Measurements from ENCODE around the gene STXBP4.

STXBP4 gene

DNA sequence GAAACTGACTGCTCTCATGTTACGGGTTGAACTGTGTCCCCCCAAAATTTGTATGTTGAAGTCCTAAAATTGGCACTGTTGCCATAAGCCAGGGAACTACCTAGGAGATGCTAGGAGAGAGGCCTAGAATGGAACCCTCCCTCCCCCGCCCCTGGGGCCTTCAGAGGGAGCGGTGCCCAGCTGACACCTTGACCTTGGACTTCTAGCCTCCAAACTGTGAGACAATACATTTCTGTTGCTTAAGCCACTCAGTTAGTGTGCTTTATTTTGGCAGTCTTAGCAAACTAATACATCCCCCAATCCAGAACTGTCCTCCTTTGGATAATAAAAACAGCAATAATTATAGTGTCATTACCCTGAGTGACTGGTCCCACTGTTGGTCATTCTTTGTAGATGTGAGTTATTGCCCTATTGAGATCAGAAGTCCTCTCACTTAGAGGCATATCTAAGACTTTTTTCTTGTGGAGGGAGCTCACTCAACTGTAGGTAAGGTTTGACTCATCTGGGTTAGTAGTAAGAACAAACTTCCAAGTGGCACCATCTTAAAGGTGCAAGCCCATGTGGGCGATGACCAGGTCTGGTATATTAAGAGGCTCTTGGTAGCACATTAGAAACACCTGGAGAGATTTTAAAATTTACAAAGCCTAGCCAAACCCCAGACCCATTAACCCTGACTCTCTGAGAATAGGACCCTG, 203.2 kb downstream of the STXBP4 start:
- Mint-ChIP-seq H3K4me3 (no peak overlapping the region), H3K36me3 (ENCODE audit: low read depth) (no peaks in the 10 kb centered on the region), H3K27me3 (ENCODE audit: low read depth) (no peaks in the 10 kb centered on the region), H3K27ac (no peak overlapping the region), H3K9me3 (no peaks in the 10 kb centered on the region), H3K4me1 (ENCODE audit: low read depth) (no peaks in the 10 kb centered on the region)

DNA sequence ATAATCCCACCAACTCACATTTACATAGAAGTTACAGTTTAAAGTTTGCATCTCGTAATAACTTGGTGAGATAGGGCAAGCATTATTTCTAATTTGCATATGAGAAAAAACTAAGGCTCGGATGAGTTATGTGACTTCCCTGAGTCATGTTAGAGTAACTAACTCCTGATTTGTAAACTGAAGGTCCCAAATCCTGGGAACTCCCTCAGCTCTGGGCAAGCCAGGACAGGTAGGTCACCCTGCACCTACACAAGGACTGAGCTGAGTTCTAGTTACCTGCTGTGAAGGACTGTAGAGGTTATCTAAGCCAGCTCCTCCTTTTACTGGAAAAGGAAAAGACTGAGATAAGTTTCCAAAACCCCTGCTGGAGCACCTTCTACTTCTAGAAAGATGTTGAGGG, 204.0 kb downstream of the STXBP4 start:
- no peaks in the 10 kb centered on the region for H3K36me3 Mint-ChIP-seq (ENCODE audit: low read depth)

DNA sequence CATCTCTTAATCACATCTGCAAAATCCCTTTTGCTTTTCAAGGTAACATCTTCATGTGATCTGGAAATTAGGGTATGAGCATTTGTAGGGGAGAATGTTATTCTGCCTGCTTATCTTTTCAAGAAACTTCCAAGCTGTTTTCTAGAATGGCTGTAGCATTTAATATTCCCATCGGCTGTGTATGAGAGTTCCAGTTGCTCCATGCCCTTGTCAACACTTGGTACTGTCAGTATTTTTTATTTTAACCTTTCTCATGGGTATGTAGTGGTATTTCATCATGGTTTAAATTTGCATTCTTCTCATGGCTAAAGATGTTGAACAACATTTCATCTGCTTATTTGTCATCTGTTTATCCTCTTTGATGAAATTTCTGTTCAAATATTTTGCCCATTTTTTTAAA, 205.6 kb downstream of the STXBP4 start:
- no peak overlapping the region for H3K27ac Mint-ChIP-seq

More for the DNA sequence above, 204.0 kb downstream of the STXBP4 start:
- H3K27me3 Mint-ChIP-seq (ENCODE audit: low read depth), result no peaks in the 10 kb centered on the region
- H3K9me3 Mint-ChIP-seq, result no peaks in the 10 kb centered on the region
- no peaks in the 10 kb centered on the region for H3K4me1 Mint-ChIP-seq (ENCODE audit: low read depth)
- no peak overlapping the region for H3K4me3 Mint-ChIP-seq
- H3K27ac Mint-ChIP-seq, result no peak overlapping the region

DNA sequence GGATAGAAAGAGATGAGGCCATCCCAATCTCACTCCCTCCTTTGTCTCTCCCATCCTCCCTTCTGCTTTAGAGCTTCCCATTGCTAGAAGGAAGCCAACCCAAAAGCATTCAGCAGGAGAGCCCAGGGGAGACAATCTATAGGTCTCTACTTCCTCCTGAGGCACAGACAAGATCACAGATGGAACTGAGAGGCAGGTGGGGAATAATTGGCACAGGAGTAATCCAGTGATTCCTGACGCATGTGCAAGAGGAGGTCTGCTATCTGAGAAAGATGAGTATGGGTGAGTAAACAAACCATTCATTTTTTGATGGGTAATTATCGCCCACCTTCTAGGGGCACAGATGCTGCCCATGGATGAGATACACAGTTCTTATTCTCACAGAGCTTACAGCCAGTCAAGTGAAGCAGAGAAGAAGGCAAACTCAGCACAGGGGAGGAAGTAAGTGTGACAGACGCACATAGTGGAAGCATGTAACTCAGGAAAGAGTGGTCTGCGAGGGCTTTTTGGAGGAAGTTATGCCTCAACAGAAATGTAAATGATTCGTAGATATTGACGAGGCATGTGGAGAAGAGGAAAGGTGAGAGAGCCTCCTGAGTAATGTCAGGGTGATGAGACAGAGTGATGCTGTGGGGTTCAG, 207.3 kb downstream of the STXBP4 start:
- no peaks in the 10 kb centered on the region for H3K4me1 Mint-ChIP-seq (ENCODE audit: low read depth)
- no peaks in the 10 kb centered on the region for H3K27me3 Mint-ChIP-seq (ENCODE audit: low read depth)
- H3K9me3 Mint-ChIP-seq, result no peaks in the 10 kb centered on the region
- no peak overlapping the region for H3K4me3 Mint-ChIP-seq
- H3K36me3 Mint-ChIP-seq (ENCODE audit: low read depth), result no peaks in the 10 kb centered on the region
- no peak overlapping the region for H3K27ac Mint-ChIP-seq

More for the DNA sequence above, 205.6 kb downstream of the STXBP4 start:
- Mint-ChIP-seq H3K9me3 (no peaks in the 10 kb centered on the region), H3K4me3 (no peak overlapping the region), H3K4me1 (ENCODE audit: low read depth) (no peaks in the 10 kb centered on the region), H3K27me3 (ENCODE audit: low read depth) (no peaks in the 10 kb centered on the region), H3K36me3 (ENCODE audit: low read depth) (no peaks in the 10 kb centered on the region)

DNA sequence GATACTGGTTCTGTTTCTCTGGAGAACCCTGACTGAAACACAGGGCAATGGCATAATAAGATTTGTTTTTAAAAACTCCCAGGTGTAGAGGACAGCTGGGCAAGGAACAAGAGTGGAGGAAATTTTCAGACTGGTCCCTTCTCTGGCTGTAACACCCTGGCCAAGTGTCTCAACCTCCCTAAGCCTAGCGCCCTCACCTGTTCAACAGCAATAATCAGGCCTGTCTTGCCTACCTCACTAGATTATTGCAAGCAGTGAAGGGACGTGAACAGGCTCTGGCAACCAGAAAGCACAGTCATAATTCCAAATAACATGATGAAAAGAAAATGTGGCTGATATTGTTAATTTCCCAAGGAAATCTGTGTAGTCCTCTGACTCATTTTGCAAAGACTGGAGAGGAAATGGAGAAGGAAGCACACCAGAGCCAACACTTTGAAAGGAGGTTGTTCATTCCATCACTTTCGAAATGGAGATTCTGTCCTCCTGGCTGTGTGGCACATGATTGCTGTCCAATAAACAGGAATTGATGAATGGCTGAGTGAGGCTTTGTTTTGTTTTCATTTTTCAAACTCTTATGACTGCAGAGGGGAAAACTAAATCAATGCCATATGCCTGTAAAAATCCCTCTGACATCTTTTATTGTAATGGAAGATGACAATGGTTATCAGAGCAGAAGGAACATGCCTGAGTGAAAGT, 208.7 kb downstream of the STXBP4 start:
- H3K36me3 Mint-ChIP-seq (ENCODE audit: low read depth), result no peaks in the 10 kb centered on the region
- H3K4me3 Mint-ChIP-seq, result no peak overlapping the region
- no peak overlapping the region for H3K27ac Mint-ChIP-seq
- no peaks in the 10 kb centered on the region for H3K27me3 Mint-ChIP-seq (ENCODE audit: low read depth)
- no peaks in the 10 kb centered on the region for H3K4me1 Mint-ChIP-seq (ENCODE audit: low read depth)
- H3K9me3 Mint-ChIP-seq, result no peaks in the 10 kb centered on the region

DNA sequence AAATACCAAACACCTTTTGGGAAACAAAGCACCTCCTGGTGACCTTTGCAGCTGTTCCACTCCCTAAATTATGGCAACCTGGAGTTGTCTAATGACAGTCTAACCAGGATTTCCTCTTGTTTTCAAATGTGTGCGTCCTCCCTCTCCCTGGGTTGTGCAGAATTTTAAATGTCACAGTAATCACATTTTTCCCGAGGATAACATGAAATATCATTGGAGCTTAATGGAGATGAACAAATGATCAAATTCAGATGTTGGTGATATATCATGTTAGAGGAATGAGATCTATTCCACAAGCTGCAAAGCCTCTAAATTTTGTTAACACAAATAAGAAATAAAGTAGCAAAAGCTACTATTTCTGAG, 209.3 kb downstream of the STXBP4 start:
- Mint-ChIP-seq H3K4me1 (ENCODE audit: low read depth) (no peaks in the 10 kb centered on the region), H3K36me3 (ENCODE audit: low read depth) (no peaks in the 10 kb centered on the region), H3K27me3 (ENCODE audit: low read depth) (no peaks in the 10 kb centered on the region), H3K9me3 (no peaks in the 10 kb centered on the region), H3K27ac (no peak overlapping the region), H3K4me3 (no peak overlapping the region)

DNA sequence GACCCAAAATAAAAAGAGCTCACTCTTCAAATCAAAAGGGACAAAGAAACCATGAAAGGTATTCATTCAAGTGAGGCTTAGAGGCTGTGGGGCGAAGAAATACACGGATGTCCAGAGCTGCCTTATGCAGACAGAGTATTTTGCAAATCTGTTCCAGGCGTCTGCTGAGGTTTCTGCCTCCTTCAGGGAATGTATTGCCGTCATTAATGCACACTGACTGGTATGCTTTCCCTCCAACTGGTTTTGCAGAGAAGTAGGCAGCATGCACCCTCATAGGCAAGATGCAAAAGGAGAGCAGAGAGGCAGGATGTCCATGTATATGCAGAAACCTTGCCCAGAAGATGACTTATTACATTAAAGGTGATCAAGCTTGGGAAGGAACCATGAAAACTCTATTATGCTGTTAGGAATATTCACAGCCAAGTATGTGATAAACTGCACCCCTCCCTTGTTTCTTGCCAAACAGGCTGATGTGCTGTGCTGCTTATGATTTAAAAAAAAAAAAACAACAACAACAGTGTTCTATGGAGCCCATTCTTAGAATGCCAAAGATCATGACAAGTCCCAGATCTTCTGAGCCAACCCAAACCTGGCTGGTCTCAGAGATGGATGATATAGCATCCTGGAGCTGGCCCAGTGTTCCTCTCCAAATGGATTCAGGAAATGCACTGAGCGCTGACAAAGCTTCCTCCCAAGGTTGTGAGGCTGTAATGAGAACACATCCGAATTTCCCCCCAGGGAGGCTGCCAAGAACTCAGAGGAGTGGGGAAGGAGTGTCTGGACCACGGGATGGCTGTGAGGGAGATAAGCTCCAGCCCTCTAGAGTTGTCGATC, 218.6 kb downstream of the STXBP4 start:
- no peak overlapping the region for H3K27ac Mint-ChIP-seq
- no peaks in the 10 kb centered on the region for H3K36me3 Mint-ChIP-seq (ENCODE audit: low read depth)
- H3K27me3 Mint-ChIP-seq (ENCODE audit: low read depth), result no peaks in the 10 kb centered on the region
- H3K9me3 Mint-ChIP-seq, result no peaks in the 10 kb centered on the region
- H3K4me1 Mint-ChIP-seq (ENCODE audit: low read depth), result no peaks in the 10 kb centered on the region
- H3K4me3 Mint-ChIP-seq, result no peak overlapping the region

DNA sequence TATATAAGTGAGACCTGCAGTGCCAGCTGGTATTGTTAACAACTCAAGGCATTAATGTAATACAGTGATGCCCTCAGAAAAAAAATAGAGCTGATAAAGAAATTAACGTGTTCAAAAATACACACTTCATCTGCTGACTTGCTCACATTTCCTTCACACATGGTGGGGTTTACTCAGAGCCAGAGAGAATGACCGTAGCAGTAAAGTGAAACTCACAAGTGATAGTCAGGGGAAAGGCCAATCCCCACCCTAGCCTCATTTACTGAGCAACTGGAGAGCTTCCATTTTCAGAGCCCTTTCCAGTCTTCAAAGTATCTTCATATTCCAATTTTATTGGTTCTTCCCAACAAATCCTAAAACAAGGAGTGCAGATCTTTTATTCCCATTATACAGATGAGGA, 222.2 kb downstream of the STXBP4 start:
- no peaks in the 10 kb centered on the region for H3K9me3 Mint-ChIP-seq

DNA sequence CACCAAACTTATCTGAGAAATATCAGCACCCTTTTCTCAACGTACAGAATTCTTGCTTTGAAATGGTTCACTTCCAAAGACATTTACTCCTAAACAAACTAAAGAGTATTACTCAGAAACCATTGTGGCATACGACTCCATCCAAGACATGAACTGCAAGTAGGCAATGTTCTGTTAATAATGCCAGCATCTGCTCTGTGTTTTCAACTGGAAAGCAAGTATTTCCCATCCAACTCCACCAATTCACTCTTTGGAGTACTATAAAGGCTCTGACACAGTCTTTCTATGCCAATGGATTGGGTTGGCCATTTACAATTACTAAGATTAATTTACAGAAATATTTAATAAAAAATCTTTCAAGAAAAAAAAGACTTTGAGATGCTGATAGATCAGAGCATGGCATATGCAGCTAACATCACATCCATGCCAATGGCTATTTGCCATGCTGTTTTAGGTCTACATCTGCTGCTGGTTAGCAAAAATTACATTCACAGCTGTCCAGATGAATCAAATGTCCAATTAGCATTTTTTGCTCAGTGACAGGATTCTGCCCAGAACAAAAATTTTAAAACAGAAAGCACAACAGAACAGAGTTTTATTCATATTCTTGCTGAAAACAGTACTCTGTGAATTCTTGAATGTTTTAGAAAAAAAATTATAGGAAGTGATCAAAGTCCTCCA, 230.3 kb downstream of the STXBP4 start:
- Mint-ChIP-seq H3K4me1 (ENCODE audit: low read depth) (no peaks in the 10 kb centered on the region), H3K9me3 (no peaks in the 10 kb centered on the region), H3K27me3 (ENCODE audit: low read depth) (peaks cover 17% of the 10 kb centered on the region)

More for the DNA sequence above, 222.2 kb downstream of the STXBP4 start:
- Mint-ChIP-seq H3K4me3 (no peak overlapping the region), H3K4me1 (ENCODE audit: low read depth) (peaks cover 2% of the 10 kb centered on the region), H3K27ac (no peak overlapping the region), H3K27me3 (ENCODE audit: low read depth) (peaks cover 7% of the 10 kb centered on the region), H3K36me3 (ENCODE audit: low read depth) (peaks cover 1% of the 10 kb centered on the region)

DNA sequence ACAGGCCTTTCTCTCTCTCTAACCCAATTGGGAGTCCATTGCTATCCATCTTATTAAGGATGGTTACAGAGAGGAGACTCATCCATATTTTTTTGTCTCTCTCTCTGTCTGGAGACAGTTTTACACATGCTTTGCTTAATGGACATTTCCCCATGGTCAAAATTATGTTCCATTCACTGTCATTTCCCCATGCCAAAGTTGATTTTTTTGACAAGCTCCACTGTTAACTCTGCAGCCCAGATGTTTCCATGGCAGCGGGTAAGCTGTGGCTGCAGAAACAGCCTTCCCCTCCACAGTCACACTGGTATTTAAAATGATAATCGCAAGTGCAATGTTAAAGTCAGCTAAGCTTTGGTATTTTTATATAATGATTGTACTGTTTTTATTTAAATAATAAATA, 232.3 kb downstream of the STXBP4 start:
- Mint-ChIP-seq H3K4me1 (ENCODE audit: low read depth) (no peaks in the 10 kb centered on the region), H3K27me3 (ENCODE audit: low read depth) (peaks cover 22% of the 10 kb centered on the region), H3K9me3 (no peaks in the 10 kb centered on the region), H3K27ac (no peak overlapping the region), H3K36me3 (ENCODE audit: low read depth) (no peaks in the 10 kb centered on the region), H3K4me3 (no peak overlapping the region)

More for the DNA sequence above, 230.3 kb downstream of the STXBP4 start:
- no peak overlapping the region for H3K4me3 Mint-ChIP-seq
- no peak overlapping the region for H3K27ac Mint-ChIP-seq
- no peaks in the 10 kb centered on the region for H3K36me3 Mint-ChIP-seq (ENCODE audit: low read depth)

DNA sequence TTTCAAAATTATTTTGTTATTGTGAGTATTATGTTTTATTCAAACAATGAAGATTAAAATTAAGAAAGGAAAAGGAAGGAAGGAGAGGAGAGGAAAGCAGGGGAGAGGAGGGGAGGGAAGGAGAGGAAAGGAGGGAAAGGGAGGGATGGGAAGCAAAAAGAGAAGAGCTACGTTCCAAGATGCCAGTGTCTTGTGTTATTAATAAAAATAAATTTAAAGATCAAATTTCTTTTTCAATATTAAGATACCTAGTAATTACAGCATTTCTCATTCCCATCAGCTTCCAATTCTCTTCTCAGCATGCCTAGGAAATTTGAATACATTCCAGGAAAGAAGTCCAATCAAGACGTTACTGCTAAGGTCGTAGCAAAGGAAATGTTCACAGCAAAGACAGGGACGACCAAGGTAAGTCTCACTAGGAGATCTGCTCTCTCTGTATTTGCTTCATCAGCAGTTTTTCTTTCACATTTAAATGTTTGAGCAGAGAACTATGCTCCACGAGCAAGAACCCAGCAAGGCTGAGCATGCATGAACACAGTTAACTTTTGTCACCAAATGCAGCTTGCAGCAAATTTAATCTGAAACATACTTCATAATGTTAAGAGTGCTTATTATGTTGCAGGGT, 232.9 kb downstream of the STXBP4 start:
- H3K27ac Mint-ChIP-seq, result no peak overlapping the region
- peaks cover 22% of the 10 kb centered on the region for H3K27me3 Mint-ChIP-seq (ENCODE audit: low read depth)
- H3K4me1 Mint-ChIP-seq (ENCODE audit: low read depth), result no peaks in the 10 kb centered on the region
- no peaks in the 10 kb centered on the region for H3K36me3 Mint-ChIP-seq (ENCODE audit: low read depth)
- H3K9me3 Mint-ChIP-seq, result no peaks in the 10 kb centered on the region
- H3K4me3 Mint-ChIP-seq, result no peak overlapping the region

DNA sequence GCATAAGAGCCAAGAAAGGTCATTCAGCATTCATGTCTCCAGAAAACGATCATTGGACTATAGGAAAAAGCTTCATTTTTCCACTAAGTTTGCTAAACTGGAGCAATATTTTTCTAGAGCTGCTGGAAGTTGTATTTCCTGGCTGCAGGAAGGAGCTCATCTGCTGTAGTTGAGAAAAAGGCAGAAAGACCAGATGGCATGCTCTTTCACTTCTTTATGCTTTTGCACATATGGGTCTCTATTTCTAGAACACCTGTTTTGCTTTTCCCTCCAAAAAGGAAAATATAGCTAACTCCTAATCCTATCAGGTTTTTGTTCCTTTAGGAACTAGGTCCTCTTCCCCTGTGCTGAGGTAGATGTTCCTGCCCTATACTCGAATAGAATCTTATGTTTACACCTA, 234.3 kb downstream of the STXBP4 start:
- Mint-ChIP-seq H3K4me1 (ENCODE audit: low read depth) (no peaks in the 10 kb centered on the region), H3K36me3 (ENCODE audit: low read depth) (no peaks in the 10 kb centered on the region), H3K27me3 (ENCODE audit: low read depth) (peaks cover 22% of the 10 kb centered on the region), H3K9me3 (no peaks in the 10 kb centered on the region), H3K27ac (no peak overlapping the region), H3K4me3 (no peak overlapping the region)

DNA sequence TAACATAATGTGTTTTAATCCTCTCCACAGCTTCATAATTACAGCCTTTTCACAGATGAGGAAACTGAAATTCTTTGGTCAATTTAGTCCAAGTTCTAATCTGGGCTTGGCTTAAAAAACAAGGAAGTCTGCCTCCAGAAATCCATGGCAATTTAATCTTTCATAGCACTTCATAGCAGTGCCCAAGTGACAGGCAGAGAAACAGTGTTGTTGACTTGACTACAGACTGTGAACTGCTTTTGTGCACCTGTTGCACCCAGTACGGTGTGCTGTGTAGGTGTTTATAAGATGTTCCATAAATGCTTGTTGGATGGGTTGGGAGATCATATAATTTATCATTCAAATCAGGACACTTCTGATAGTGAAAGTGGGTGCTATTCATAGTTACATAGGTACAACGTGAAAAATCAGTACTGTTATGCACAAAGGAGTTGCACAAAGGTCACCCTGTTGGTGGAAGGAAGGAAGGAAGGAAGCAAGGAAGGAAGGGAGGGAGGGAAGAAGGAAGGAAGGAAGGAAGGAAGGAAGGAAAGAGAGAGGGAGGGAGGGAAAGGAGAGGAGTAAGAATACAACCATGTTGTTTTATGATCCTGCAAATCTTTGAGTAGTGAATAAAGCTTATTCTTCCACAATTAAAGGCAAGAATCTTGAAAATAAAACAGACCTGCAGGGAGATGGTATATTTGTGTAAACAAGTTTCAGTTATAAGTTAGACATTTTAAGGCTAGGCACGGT, 239.7 kb downstream of the STXBP4 start:
- no peaks in the 10 kb centered on the region for H3K4me1 Mint-ChIP-seq (ENCODE audit: low read depth)
- peaks cover 6% of the 10 kb centered on the region for H3K27me3 Mint-ChIP-seq (ENCODE audit: low read depth)
- H3K36me3 Mint-ChIP-seq (ENCODE audit: low read depth), result no peaks in the 10 kb centered on the region

More for the DNA sequence above, 239.7 kb downstream of the STXBP4 start:
- no peaks in the 10 kb centered on the region for H3K9me3 Mint-ChIP-seq
- H3K4me3 Mint-ChIP-seq, result no peak overlapping the region
- H3K27ac Mint-ChIP-seq, result no peak overlapping the region

All from T-helper 1 cell treated with Interleukin-12 subunit alpha and Interleukin-12 subunit beta and Interleukin-4 antibody, amounts not matched to agents 30 μg/mL and 1 μg/mL, for 36 hours (primary cell).